ENCODE measurements around the gene SH3RF3. TPM values are rescaled to one million over a fixed set of nuclear protein-coding genes. Genes with fewer than 3 reads are reported as not detected.

The SH3RF3 gene
- total RNA-seq, 1 experiment from 2014 or later, result 0.98 TPM

DNA sequence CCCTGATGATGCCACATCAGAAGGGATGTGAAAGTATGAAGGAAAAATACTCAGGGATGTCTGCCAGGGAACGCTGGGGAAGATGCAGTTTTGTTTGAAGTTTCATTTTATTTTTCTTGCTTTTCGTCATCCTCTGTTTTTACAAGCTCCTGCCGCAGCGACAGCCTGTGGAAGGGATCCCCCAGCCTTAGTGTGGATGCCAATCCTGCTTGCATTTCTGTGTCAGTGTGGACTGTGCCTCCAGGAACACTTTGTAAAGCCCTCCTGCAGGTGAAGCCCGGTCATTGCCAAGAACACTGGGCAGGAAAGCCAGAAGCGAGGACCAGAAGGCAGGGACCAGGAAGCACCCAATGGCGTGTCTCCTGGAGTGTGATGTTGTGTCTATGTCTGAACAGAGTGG lies 250.5 kb downstream of the SH3RF3 start:
- TF ChIP-seq, protein P1, sequence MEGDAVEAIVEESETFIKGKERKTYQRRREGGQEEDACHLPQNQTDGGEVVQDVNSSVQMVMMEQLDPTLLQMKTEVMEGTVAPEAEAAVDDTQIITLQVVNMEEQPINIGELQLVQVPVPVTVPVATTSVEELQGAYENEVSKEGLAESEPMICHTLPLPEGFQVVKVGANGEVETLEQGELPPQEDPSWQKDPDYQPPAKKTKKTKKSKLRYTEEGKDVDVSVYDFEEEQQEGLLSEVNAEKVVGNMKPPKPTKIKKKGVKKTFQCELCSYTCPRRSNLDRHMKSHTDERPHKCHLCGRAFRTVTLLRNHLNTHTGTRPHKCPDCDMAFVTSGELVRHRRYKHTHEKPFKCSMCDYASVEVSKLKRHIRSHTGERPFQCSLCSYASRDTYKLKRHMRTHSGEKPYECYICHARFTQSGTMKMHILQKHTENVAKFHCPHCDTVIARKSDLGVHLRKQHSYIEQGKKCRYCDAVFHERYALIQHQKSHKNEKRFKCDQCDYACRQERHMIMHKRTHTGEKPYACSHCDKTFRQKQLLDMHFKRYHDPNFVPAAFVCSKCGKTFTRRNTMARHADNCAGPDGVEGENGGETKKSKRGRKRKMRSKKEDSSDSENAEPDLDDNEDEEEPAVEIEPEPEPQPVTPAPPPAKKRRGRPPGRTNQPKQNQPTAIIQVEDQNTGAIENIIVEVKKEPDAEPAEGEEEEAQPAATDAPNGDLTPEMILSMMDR (IDR thresholded peaks at IDR 0.05; ENCODE audit: insufficient read depth in 1 of 2, low read depth in 1 of 2, low read length in 1 of 2, severe bottlenecking in 1 of 2, unreplicated experiment in 1 of 2), result no peak

DNA sequence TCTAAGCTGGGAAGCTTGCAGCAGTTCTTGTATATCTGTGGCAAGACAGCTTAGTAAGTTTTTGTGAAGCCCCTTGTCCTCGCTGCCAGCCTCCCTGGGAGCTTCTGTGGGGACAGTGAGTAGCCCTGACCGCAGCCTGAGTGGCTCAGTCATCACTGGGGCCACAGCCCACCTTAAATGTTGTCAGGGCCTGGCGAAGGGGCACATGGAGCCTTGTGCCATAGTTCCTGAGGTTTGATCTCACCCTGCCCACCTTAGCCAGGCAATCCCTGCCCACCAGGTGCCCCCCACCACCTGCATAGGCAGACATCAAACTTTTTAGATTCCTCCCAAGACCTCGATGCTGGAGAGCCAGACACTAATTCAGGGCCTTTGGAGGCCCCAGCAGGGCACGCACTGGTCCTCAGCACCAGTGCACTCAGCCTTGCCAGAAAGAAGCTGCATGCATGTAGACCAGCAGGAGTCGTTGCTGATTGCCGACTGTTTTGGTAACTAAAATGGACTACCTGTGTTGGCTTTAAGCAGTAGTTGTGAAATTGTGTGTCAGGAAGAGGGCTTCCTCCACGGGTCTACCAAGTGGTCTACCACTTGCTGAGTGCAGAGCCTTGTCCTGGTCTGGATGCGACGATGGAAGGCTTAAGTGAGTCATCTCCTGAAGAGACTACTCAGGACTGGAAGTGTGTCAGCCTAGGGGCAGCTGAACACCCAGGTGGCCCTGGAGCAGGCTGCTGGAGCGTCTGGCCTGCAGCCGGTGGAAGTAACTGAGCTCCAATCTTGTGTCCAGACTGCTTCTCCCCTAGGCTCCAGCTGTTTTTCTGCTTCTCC lies 251.7 kb downstream of the SH3RF3 start:
- no peak overlapping the region for H3K4me3 Mint-ChIP-seq (ENCODE audit: unreplicated experiment)
- peaks cover 12% of the 10 kb centered on the region for H3K27me3 Mint-ChIP-seq (ENCODE audit: insufficient read depth, unreplicated experiment)
- CTCF ChIA-PET, result no interaction called here

More for the DNA sequence above, 250.5 kb downstream of the SH3RF3 start:
- H3K36me3 Mint-ChIP-seq (ENCODE audit: insufficient read depth, unreplicated experiment), result no peaks in the 10 kb centered on the region
- H3K27me3 Mint-ChIP-seq (ENCODE audit: insufficient read depth, unreplicated experiment), result peaks cover 12% of the 10 kb centered on the region
- no peak overlapping the region for H3K27ac Mint-ChIP-seq (ENCODE audit: unreplicated experiment)
- Histone ChIP-seq H3K4me1 (no peaks in the 10 kb centered on the region), H3K27me3 (replicated peaks; ENCODE audit: control insufficient read depth, insufficient read depth, low read length) (no peaks in the 10 kb centered on the region), H3K4me3 (ENCODE audit: low read depth, low read length) (no peak overlapping the region), H3K36me3 (ENCODE audit: control insufficient read depth, insufficient read depth, low read length) (no peaks in the 10 kb centered on the region), H3K9me3 (no peaks in the 10 kb centered on the region)
- no peaks in the 10 kb centered on the region for H3K9me3 Mint-ChIP-seq (ENCODE audit: unreplicated experiment)
- no peaks in the 10 kb centered on the region for H3K4me1 Mint-ChIP-seq (ENCODE audit: low read depth, unreplicated experiment)
- intact Hi-C loops (cut with micrococcal nuclease; ENCODE audit: unreplicated experiment), result no loop called here
- no TSS peak for BruUV-seq (replicated peaks)
- peak in 1 of 2 experiments; percentile 17 for DNase-seq
- H3K4me3 Mint-ChIP-seq (ENCODE audit: unreplicated experiment), result no peak overlapping the region
- ChIA-PET CTCF (no interaction called here), POLR2A (interaction anchor here (0.6 kb wide), 1 partner anchor 11 kb away, joined by 5 read pairs; no protein-coding TSS in a partner anchor)

DNA sequence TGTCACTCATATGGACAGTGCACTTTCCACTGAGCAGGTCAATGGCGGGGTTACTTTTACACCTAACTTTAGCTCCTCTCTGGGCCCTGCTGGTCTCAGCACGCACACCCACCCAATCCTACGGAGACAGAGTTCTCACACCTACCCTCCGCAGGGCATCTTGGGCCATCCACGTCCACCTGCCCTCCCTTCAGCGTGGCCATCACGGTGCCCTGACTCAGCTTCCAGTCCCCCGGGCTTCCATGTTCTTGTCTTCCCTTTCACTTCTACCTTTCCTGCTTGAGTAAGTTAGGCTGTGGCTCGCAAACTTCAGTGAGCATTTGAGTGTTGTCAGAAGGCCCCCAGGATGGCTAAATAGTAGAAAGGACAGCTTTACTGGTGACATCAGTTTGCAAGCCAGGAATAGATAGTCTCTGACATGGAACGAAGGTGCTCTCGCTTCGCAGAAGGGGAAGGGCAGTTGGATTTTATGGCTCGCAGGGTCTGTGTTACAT lies 252.4 kb downstream of the SH3RF3 start:
- TF ChIP-seq, protein P1 (IDR thresholded peaks at IDR 0.05; ENCODE audit: insufficient read depth in 1 of 2, low read depth in 1 of 2, low read length in 1 of 2, severe bottlenecking in 1 of 2, unreplicated experiment in 1 of 2), result no peak
- no peak overlapping the region for H3K4me3 Mint-ChIP-seq (ENCODE audit: unreplicated experiment)
- Histone ChIP-seq H3K9me3 (no peaks in the 10 kb centered on the region), H3K27me3 (replicated peaks; ENCODE audit: control insufficient read depth, insufficient read depth, low read length) (no peaks in the 10 kb centered on the region), H3K4me3 (ENCODE audit: low read depth, low read length) (no peak overlapping the region), H3K4me1 (no peaks in the 10 kb centered on the region), H3K36me3 (ENCODE audit: control insufficient read depth, insufficient read depth, low read length) (no peaks in the 10 kb centered on the region)
- H3K27me3 Mint-ChIP-seq (ENCODE audit: insufficient read depth, unreplicated experiment), result peaks cover 9% of the 10 kb centered on the region
- H3K9me3 Mint-ChIP-seq (ENCODE audit: unreplicated experiment), result no peaks in the 10 kb centered on the region
- intact Hi-C loops (cut with micrococcal nuclease; ENCODE audit: unreplicated experiment), result no loop called here
- BruUV-seq (replicated peaks), result no TSS peak
- no peaks in the 10 kb centered on the region for H3K36me3 Mint-ChIP-seq (ENCODE audit: insufficient read depth, unreplicated experiment)
- ChIA-PET POLR2A (no interaction called here), CTCF (no interaction called here)
- H3K4me1 Mint-ChIP-seq (ENCODE audit: low read depth, unreplicated experiment), result no peaks in the 10 kb centered on the region
- peak in 1 of 2 experiments; percentile 7 for DNase-seq
- no peak overlapping the region for H3K27ac Mint-ChIP-seq (ENCODE audit: unreplicated experiment)

More for the DNA sequence above, 251.7 kb downstream of the SH3RF3 start:
- H3K9me3 ChIP-seq, result no peaks in the 10 kb centered on the region
- intact Hi-C loops (cut with micrococcal nuclease; ENCODE audit: unreplicated experiment), result no loop called here
- no peaks in the 10 kb centered on the region for H3K4me1 ChIP-seq
- TF ChIP-seq, protein P1 (IDR thresholded peaks at IDR 0.05; ENCODE audit: insufficient read depth in 1 of 2, low read depth in 1 of 2, low read length in 1 of 2, severe bottlenecking in 1 of 2, unreplicated experiment in 1 of 2), result no peak
- Mint-ChIP-seq H3K9me3 (ENCODE audit: unreplicated experiment) (no peaks in the 10 kb centered on the region), H3K4me1 (ENCODE audit: low read depth, unreplicated experiment) (no peaks in the 10 kb centered on the region), H3K27ac (ENCODE audit: unreplicated experiment) (no peak overlapping the region), H3K36me3 (ENCODE audit: insufficient read depth, unreplicated experiment) (no peaks in the 10 kb centered on the region)
- H3K4me3 ChIP-seq (ENCODE audit: low read depth, low read length), result no peak overlapping the region
- H3K27me3 ChIP-seq (replicated peaks; ENCODE audit: control insufficient read depth, insufficient read depth, low read length), result no peaks in the 10 kb centered on the region
- POLR2A ChIA-PET, result no interaction called here
- BruUV-seq (replicated peaks), result no TSS peak
- H3K36me3 ChIP-seq (ENCODE audit: control insufficient read depth, insufficient read depth, low read length), result no peaks in the 10 kb centered on the region
- DNase-seq, result peak in 1 of 2 experiments; percentile 14

All from Caco-2 (cell line).